Sigmoid colon (tissue), 3 donors: ENCODE measurements around the gene RCCD1.

Source experiments
- CTCF ChIP-seq, 4 experiments: fragments of 450-650 bp in 3 of 4; fragments of 200-600 bp in 1 of 4; IDR thresholded peaks; one replicate each; pipeline ENCODE4 v1.5.1; 2016 to 2019; ENCODE audit warnings: antibody characterized with exemption in 4 of 4, mild to moderate bottlenecking in 3 of 4, moderate library complexity in 2 of 4
- POLR2A ChIP-seq, 2 donors: fragments of 450-650 bp; IDR thresholded peaks; one replicate each; pipeline ENCODE4 v1.6.1; 2016; ENCODE audit warnings: antibody characterized with exemption in 2 of 2, mild to moderate bottlenecking in 2 of 2, moderate library complexity in 2 of 2

- TF ChIP-seq CTCF (IDR thresholded peaks at IDR 0.05) (no peak), POLR2A (IDR thresholded peaks at IDR 0.05) (no peak)
These were observed 48.4 kb upstream of the RCCD1 start for GRCh38 chr15:90906181-90906849.
